Breast epithelium (tissue), 3 donors: ENCODE data around the gene GREB1L.

Experiments
- POLR2A ChIP-seq: fragments of 450-650 bp; IDR thresholded peaks from one replicate; pipeline ENCODE4 v1.6.1; 2016; ENCODE audit warnings: antibody characterized with exemption, mild to moderate bottlenecking, moderate library complexity
- POLR2AphosphoS5 ChIP-seq, 3 donors: sonication (generic); formaldehyde crosslinking; IDR thresholded peaks; one replicate each; pipeline ENCODE4 v1.6.1; 2017; ENCODE audit warnings: antibody characterized with exemption in 3 of 3
- TF ChIP-seq, protein P1 (sequence below), 3 donors: fragments of 450-650 bp; IDR thresholded peaks; one replicate each; pipeline ENCODE4 v1.5.1; 2016 to 2017; ENCODE audit warnings: antibody characterized with exemption in 3 of 3, mild to moderate bottlenecking in 3 of 3, moderate library complexity in 3 of 3

DNA sequence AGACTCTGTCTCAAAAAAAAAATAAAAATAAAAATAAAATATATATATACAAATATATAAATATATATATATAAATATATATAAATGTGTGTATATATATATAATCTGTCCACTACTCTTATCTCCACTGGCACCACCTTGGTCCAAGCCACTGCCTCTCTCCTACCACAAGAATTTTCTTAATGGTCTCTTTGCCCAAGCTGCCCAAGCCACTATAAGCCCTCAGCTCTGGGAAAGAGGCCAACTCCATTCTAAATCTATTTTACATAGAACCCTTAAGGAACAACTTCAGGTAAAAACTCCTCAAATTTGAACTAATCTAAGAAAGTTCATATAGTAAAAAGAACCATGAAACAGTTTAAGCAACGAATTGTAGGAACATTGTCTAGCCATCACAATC is 45.6 kb upstream of the GREB1L start:
- TF ChIP-seq, protein P1, sequence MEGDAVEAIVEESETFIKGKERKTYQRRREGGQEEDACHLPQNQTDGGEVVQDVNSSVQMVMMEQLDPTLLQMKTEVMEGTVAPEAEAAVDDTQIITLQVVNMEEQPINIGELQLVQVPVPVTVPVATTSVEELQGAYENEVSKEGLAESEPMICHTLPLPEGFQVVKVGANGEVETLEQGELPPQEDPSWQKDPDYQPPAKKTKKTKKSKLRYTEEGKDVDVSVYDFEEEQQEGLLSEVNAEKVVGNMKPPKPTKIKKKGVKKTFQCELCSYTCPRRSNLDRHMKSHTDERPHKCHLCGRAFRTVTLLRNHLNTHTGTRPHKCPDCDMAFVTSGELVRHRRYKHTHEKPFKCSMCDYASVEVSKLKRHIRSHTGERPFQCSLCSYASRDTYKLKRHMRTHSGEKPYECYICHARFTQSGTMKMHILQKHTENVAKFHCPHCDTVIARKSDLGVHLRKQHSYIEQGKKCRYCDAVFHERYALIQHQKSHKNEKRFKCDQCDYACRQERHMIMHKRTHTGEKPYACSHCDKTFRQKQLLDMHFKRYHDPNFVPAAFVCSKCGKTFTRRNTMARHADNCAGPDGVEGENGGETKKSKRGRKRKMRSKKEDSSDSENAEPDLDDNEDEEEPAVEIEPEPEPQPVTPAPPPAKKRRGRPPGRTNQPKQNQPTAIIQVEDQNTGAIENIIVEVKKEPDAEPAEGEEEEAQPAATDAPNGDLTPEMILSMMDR (IDR thresholded peaks at IDR 0.05): no peak
- TF ChIP-seq POLR2A: no peak
- TF ChIP-seq POLR2AphosphoS5 (IDR thresholded peaks at IDR 0.05): no peak
